Measurements from ENCODE around the gene DFFA. TPM values are rescaled to one million over a fixed set of nuclear protein-coding genes. Genes with fewer than 3 reads are reported as not detected.
"Not testable (repeated sequence)": the region's sequence is repeated elsewhere in the genome, so short reads cannot be mapped to it uniquely, and the experiment has no call there.

DFFA gene
- total RNA-seq, 2 donors from 2014 or later, result 100 to 105 TPM

- H3K36me3 Mint-ChIP-seq (ENCODE audit: low read depth), result peaks cover 2% of the 10 kb centered on the region
- 67 to 81% methylated on average over 6 to 17 of the region's 17 CpGs for WGBS, 2 experiments (ENCODE audit: insufficient coverage in 1 of 2, insufficient read length in 1 of 2)
- no peaks in the 10 kb centered on the region for H3K9me3 Mint-ChIP-seq
- DNase-seq, result peak; percentile 82
- Histone ChIP-seq H3K27ac (ENCODE audit: low read depth, low read length) (no peak overlapping the region), H3K9ac (ENCODE audit: extremely low read depth, low read length, poor library complexity, severe bottlenecking) (no peak overlapping the region), H3K27me3 (ENCODE audit: control insufficient read depth, insufficient read depth, low read length, poor library complexity, severe bottlenecking) (no peaks in the 10 kb centered on the region), H3K9me3 (ENCODE audit: control insufficient read depth, low read length) (no peaks in the 10 kb centered on the region), H3K4me1 (ENCODE audit: control insufficient read depth, insufficient read depth, low read length) (peaks cover 11% of the 10 kb centered on the region), H3K4me3 (ENCODE audit: low read length) (no peak overlapping the region), H3K36me3 (ENCODE audit: control insufficient read depth, insufficient read depth, low read length) (no peaks in the 10 kb centered on the region)
- no peak overlapping the region for H3K27ac Mint-ChIP-seq
- peak; percentile 93 for TF ChIP-seq CTCF (conservative IDR thresholded peaks at IDR 0.05)
- H3K4me1 Mint-ChIP-seq, result peaks cover 19% of the 10 kb centered on the region
- H3K27me3 Mint-ChIP-seq (ENCODE audit: insufficient read depth), result no peaks in the 10 kb centered on the region
- H3K4me3 Mint-ChIP-seq, result no peak overlapping the region
Measured at GRCh38 chr1:10507111-10507879, 35.0 kb upstream of the DFFA start.

GRCh38 chr1:10506677-10507047 lies 34.3 kb upstream of the DFFA start:
- no peak overlapping the region for H3K27ac Mint-ChIP-seq
- Histone ChIP-seq H3K9ac (ENCODE audit: extremely low read depth, low read length, poor library complexity, severe bottlenecking) (no peak overlapping the region), H3K4me1 (ENCODE audit: control insufficient read depth, insufficient read depth, low read length) (peaks cover 11% of the 10 kb centered on the region), H3K36me3 (ENCODE audit: control insufficient read depth, insufficient read depth, low read length) (no peaks in the 10 kb centered on the region), H3K4me3 (ENCODE audit: low read length) (no peak overlapping the region), H3K27ac (ENCODE audit: low read depth, low read length) (no peak overlapping the region), H3K27me3 (ENCODE audit: control insufficient read depth, insufficient read depth, low read length, poor library complexity, severe bottlenecking) (no peaks in the 10 kb centered on the region), H3K9me3 (ENCODE audit: control insufficient read depth, low read length) (no peaks in the 10 kb centered on the region)
- no peaks in the 10 kb centered on the region for H3K27me3 Mint-ChIP-seq (ENCODE audit: insufficient read depth)
- no peaks in the 10 kb centered on the region for H3K9me3 Mint-ChIP-seq
- WGBS, 2 experiments (ENCODE audit: insufficient coverage in 1 of 2, insufficient read length in 1 of 2), result 81 to 100% methylated on average over 2 to 4 of the region's 4 CpGs
- no peak for TF ChIP-seq CTCF (conservative IDR thresholded peaks at IDR 0.05)
- H3K36me3 Mint-ChIP-seq (ENCODE audit: low read depth), result peaks cover 2% of the 10 kb centered on the region
- H3K4me3 Mint-ChIP-seq, result no peak overlapping the region
- peaks cover 15% of the 10 kb centered on the region for H3K4me1 Mint-ChIP-seq
- DNase-seq, result no peak

GRCh38 chr1:10506046-10506676 lies 33.8 kb upstream of the DFFA start:
- H3K36me3 Mint-ChIP-seq (ENCODE audit: low read depth); H3K27me3 Mint-ChIP-seq (ENCODE audit: insufficient read depth); H3K27ac Mint-ChIP-seq; H3K4me3 Mint-ChIP-seq; DNase-seq; H3K36me3 ChIP-seq (ENCODE audit: control insufficient read depth, insufficient read depth, low read length); H3K9me3 Mint-ChIP-seq; H3K27ac ChIP-seq (ENCODE audit: low read depth, low read length); H3K27me3 ChIP-seq (ENCODE audit: control insufficient read depth, insufficient read depth, low read length, poor library complexity, severe bottlenecking); H3K9me3 ChIP-seq (ENCODE audit: control insufficient read depth, low read length); H3K9ac ChIP-seq (ENCODE audit: extremely low read depth, low read length, poor library complexity, severe bottlenecking); H3K4me3 ChIP-seq (ENCODE audit: low read length): not testable (repeated sequence)
- peaks cover 15% of the 10 kb centered on the region for H3K4me1 Mint-ChIP-seq
- 84 to 93% methylated on average over 11 to 12 of the region's 12 CpGs for WGBS, 2 experiments (ENCODE audit: insufficient coverage in 1 of 2, insufficient read length in 1 of 2)
- peaks cover 11% of the 10 kb centered on the region for H3K4me1 ChIP-seq (ENCODE audit: control insufficient read depth, insufficient read depth, low read length)
